ENCODE results near the gene MICAL1.

The MICAL1 gene

DNA sequence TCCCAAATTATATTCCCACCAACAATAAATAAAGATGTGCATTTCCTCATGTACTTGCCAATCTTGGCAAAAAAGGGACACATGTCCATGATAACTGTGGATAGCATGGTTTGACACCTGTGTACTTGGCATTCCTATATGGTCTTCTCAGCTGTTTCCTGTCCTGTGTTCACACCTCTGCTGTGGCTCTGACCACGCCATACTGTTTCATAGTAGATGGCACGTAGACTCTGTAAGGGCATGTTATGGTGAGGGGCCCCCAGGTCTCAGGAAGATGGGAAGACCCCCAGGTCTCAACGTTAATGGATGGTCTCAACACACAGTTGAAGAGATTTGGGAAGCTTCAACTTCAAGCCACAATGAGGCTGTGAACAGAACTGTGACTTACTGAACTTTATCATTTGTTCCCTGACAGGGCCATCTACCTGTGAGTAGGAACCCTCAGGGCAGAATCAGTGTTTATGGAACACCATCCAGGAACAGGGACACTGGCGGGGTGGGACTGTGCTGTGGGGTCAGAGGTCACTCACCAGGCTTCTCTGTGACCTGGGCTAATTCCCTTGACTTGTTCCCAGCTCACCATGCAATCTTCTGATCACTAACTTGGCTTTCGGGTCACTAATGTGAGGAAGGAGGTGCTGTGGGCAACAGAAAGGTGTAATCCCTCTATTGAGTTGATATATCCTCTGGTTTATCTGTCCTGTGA lies 15.7 kb upstream of the MICAL1 start:
- H3K27ac ChIP-seq = no peak overlapping the region
- H3K79me2 ChIP-seq (ENCODE audit: insufficient read depth, low read depth) = no peaks in the 10 kb centered on the region
- no peak overlapping the region for H3K4me3 ChIP-seq (IDR thresholded peaks at IDR 0.05; ENCODE audit: insufficient read depth, low read depth, low read length)
- H3K9ac ChIP-seq = no peak overlapping the region
- H3K4me2 ChIP-seq = no peak overlapping the region
- no peaks in the 10 kb centered on the region for H3K36me3 ChIP-seq (ENCODE audit: insufficient read depth)
- no peak overlapping the region for H2AFZ ChIP-seq (ENCODE audit: low read depth)
- peaks cover 3% of the 10 kb centered on the region for H3K4me1 ChIP-seq (ENCODE audit: low read depth, poor library complexity, severe bottlenecking)
- H3K27me3 ChIP-seq (ENCODE audit: insufficient read depth, low read depth) = no peaks in the 10 kb centered on the region
- TF ChIP-seq, protein P1, sequence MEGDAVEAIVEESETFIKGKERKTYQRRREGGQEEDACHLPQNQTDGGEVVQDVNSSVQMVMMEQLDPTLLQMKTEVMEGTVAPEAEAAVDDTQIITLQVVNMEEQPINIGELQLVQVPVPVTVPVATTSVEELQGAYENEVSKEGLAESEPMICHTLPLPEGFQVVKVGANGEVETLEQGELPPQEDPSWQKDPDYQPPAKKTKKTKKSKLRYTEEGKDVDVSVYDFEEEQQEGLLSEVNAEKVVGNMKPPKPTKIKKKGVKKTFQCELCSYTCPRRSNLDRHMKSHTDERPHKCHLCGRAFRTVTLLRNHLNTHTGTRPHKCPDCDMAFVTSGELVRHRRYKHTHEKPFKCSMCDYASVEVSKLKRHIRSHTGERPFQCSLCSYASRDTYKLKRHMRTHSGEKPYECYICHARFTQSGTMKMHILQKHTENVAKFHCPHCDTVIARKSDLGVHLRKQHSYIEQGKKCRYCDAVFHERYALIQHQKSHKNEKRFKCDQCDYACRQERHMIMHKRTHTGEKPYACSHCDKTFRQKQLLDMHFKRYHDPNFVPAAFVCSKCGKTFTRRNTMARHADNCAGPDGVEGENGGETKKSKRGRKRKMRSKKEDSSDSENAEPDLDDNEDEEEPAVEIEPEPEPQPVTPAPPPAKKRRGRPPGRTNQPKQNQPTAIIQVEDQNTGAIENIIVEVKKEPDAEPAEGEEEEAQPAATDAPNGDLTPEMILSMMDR (conservative IDR thresholded peaks at IDR 0.05; ENCODE audit: low read depth, low read length) = no peak
- no peaks in the 10 kb centered on the region for H4K20me1 ChIP-seq (ENCODE audit: insufficient read depth)

DNA sequence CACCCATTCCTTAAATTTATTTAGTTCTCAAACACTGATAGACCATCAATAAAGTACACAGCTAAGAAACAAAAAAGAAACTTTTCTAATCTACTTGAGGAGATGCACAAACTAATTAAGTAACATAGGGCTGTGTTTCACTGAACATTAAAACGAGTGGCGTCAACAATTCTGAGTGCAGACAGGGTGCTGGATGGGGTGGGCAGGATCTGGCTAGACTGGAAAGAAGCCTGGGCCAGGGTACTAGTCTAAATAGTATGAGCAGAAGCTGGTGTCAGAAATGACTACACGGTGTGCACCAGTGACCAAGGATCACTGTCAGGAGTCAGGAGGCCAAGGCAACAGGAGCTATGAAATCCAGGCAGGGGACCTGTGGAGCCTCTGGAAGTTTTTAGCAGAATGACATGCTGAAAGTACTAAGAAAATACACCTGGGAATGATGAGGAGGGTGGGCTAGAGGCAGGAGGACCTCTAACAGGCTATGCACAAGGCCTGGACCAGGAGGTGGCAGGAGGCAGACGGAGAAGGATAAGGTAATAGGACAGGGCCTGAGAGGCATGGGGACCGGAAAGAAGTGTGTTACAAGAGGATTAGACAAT lies 14.1 kb upstream of the MICAL1 start:
- H3K27ac ChIP-seq = no peak overlapping the region
- H3K4me1 ChIP-seq (ENCODE audit: low read depth, poor library complexity, severe bottlenecking) = no peaks in the 10 kb centered on the region
- H3K79me2 ChIP-seq (ENCODE audit: insufficient read depth, low read depth) = no peaks in the 10 kb centered on the region
- TF ChIP-seq, protein P1 (conservative IDR thresholded peaks at IDR 0.05; ENCODE audit: low read depth, low read length) = no peak
- H2AFZ ChIP-seq (ENCODE audit: low read depth) = no peak overlapping the region
- no peak overlapping the region for H3K9ac ChIP-seq
- H3K27me3 ChIP-seq (ENCODE audit: insufficient read depth, low read depth) = no peaks in the 10 kb centered on the region
- H3K4me2 ChIP-seq = no peak overlapping the region
- H4K20me1 ChIP-seq (ENCODE audit: insufficient read depth) = no peaks in the 10 kb centered on the region
- no peak overlapping the region for H3K4me3 ChIP-seq (IDR thresholded peaks at IDR 0.05; ENCODE audit: insufficient read depth, low read depth, low read length)
- no peaks in the 10 kb centered on the region for H3K36me3 ChIP-seq (ENCODE audit: insufficient read depth)

DNA sequence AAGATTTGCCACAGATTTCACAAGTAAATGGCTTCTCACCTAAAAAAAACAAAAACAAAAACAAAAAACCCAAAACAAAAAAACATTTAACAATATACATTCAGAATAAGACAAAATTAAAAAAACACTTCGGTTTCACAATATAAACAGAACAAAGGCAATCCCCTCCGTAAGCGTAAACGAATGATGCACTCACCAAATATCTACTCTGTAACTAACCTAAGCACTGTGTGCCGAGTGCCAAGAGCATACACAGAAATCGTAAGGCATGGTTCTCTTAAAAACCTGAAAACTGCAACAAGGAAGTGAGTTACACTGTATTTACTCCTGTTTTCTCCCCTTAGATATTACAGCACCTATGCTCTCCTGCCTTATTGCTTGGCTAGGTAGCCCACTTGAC lies 12.1 kb upstream of the MICAL1 start:
- H4K20me1 ChIP-seq (ENCODE audit: insufficient read depth) = no peaks in the 10 kb centered on the region
- H3K79me2 ChIP-seq (ENCODE audit: insufficient read depth, low read depth) = no peaks in the 10 kb centered on the region
- H3K4me3 ChIP-seq (IDR thresholded peaks at IDR 0.05; ENCODE audit: insufficient read depth, low read depth, low read length) = no peak overlapping the region
- no peak overlapping the region for H3K4me2 ChIP-seq
- no peak overlapping the region for H3K9ac ChIP-seq
- H3K4me1 ChIP-seq (ENCODE audit: low read depth, poor library complexity, severe bottlenecking) = peaks cover under 1% of the 10 kb centered on the region
- H3K27me3 ChIP-seq (ENCODE audit: insufficient read depth, low read depth) = no peaks in the 10 kb centered on the region
- H3K27ac ChIP-seq = no peak overlapping the region
- no peaks in the 10 kb centered on the region for H3K36me3 ChIP-seq (ENCODE audit: insufficient read depth)
- H2AFZ ChIP-seq (ENCODE audit: low read depth) = no peak overlapping the region
- TF ChIP-seq, protein P1 (conservative IDR thresholded peaks at IDR 0.05; ENCODE audit: low read depth, low read length) = no peak

DNA sequence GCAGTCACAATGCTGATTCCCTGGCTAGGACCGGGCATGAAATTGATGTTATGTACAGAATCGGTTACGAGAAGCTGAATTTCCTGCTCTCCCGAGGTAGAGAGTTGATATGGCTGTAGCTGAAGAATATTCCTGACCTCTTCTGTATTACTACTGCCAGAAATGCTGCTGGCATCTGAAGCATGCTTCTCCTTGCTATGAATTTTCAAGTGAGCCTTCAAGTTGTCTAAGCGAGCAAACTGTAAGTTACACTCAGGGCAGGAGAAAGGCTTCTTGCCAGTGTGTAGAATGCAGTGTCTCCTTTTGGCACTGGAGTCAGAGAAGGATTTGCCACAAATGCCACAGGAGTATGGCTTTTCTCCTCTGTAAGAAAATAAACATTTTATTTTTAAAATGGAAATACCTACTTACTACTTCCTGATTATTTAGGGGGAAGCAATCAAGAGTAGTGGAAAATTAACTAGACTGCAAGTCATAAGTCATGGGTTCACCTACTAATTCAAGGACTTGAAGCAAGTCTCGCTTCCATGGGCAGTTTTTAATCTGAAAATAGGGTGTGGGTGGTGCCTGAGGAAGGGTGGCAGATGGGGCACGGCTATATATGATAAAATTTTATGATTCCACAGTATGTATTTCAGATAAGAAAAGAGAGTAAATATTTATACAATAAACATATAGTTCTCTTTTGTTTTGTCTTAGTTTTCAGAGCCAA lies 10.8 kb upstream of the MICAL1 start:
- Histone ChIP-seq H3K4me3 (IDR thresholded peaks at IDR 0.05; ENCODE audit: insufficient read depth, low read depth, low read length) (no peak overlapping the region), H3K4me1 (ENCODE audit: low read depth, poor library complexity, severe bottlenecking) (peaks cover 4% of the 10 kb centered on the region), H3K27ac (no peak overlapping the region), H3K4me2 (no peak overlapping the region), H3K79me2 (ENCODE audit: insufficient read depth, low read depth) (no peaks in the 10 kb centered on the region), H3K27me3 (ENCODE audit: insufficient read depth, low read depth) (no peaks in the 10 kb centered on the region), H3K36me3 (ENCODE audit: insufficient read depth) (no peaks in the 10 kb centered on the region), H3K9ac (no peak overlapping the region), H4K20me1 (ENCODE audit: insufficient read depth) (no peaks in the 10 kb centered on the region), H2AFZ (ENCODE audit: low read depth) (no peak overlapping the region)
- TF ChIP-seq, protein P1 (conservative IDR thresholded peaks at IDR 0.05; ENCODE audit: low read depth, low read length) = no peak
